GOT3 (cell line): ENCODE measurements around the gene L3MBTL4.
"Not testable (repeated sequence)": the region's sequence is repeated elsewhere in the genome, so short reads cannot be mapped to it uniquely, and the experiment has no call there.

Experiments
- DNase-seq: peaks from one replicate; lab custom pipeline; 2025; ENCODE audit warnings: mixed read lengths; lab: John Stamatoyannopoulos, UW

The L3MBTL4 gene

GRCh38 chr18:6185782-6186181 lies 228.9 kb downstream of the L3MBTL4 start:
- not testable (repeated sequence) for DNase-seq

GRCh38 chr18:6174983-6175745 lies 239.5 kb downstream of the L3MBTL4 start:
- no peak for DNase-seq

- DNase-seq: no peak
Observed at GRCh38 chr18:6170604-6171003, 244.1 kb downstream of the L3MBTL4 start.

GRCh38 chr18:6161549-6161948 lies 253.2 kb downstream of the L3MBTL4 start:
- no peak for DNase-seq

- no peak for DNase-seq
Observed at GRCh38 chr18:6159426-6159825, 255.3 kb downstream of the L3MBTL4 start.

DNA sequence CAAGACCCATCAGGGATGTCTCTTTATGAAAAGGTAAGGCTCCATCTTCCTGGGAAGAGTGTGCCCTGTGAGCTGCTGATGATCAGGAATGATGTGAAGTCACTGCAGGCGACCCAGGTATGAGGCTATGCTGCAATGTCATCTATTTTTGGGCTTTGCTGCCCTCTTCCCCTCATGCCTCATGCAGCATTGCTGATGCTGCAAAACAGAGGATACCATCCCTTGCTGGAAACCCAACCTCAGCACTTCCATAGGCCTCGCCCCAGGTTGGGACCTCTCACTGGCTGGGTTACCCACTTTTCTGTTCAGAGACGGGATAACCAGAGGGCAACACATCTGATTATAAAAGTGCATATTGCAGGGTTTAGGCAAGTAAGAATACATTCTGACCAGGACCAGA lies 255.8 kb downstream of the L3MBTL4 start:
- no peak for DNase-seq

DNA sequence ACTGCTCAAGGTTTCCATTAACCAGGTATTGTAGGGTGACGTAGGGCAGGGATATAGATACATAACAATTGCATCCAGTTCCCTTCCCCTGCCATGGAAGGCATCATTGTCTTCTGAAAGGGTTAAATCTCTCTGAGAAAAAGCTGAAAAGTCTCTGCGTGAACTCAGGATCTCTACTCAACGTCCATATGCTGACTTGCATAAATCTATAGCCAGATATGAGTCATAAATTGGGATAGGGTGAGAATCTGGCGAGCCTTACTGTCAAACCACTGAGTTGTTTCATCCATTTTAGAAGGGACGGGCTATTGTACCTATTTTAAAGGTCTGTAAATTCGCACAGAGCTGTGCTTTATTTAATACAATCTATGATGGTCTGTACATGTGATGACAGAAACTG lies 258.3 kb downstream of the L3MBTL4 start:
- no peak for DNase-seq

- DNase-seq: no peak
Observed at GRCh38 chr18:6155707-6156106, 259.0 kb downstream of the L3MBTL4 start.

- DNase-seq: no peak
Observed at GRCh38 chr18:6150430-6150829, 264.3 kb downstream of the L3MBTL4 start.

GRCh38 chr18:6146307-6146661 lies 268.4 kb downstream of the L3MBTL4 start:
- no peak for DNase-seq

DNA sequence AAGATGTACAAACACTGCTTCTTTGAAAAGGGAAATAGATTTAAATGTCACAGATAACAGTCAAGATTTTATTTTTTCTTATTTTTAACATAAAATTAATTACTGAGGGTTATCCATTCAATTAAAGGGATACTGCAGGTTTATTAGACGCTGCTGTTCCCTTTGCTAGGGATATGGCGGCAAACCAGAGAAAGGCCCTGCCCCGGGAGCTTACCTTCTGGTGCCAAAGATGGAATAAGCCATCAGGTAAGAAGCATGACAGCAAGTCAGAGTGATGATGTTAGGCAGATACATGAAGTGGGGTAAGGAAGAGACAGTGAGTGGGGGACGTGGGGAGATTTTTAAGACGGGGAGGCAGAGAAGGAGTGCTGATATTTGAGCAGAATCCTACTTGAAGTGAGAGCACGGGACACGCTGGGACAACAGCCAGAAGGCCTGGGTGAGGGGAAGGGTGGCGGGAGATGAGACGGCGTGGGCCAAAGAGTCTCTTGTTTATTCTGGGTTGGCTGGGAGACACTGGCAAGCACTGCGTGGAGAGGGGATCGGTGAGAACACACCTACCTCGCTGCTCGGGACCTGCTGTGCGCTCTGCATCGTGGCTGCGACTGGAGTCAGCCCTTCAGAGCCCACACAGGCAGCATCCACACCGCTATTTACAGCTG lies 268.9 kb downstream of the L3MBTL4 start:
- DNase-seq: no peak

DNA sequence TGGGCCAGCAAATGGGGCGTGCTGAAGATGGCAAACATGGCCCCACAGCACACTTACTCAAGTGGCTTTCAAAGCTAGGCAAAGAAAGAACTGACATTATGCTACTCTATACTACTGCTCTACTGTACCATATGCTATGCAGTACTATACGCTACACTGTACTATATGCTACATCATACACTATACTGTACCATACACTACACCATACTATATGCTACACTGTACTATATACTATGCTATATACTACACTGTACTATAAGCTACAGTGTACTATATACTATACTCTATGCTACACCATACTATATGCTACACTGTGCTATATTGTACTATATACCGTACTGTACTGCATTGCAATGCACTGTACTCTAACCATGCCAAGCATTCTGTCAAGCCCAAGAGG lies 275.7 kb downstream of the L3MBTL4 start:
- DNase-seq: no peak

DNA sequence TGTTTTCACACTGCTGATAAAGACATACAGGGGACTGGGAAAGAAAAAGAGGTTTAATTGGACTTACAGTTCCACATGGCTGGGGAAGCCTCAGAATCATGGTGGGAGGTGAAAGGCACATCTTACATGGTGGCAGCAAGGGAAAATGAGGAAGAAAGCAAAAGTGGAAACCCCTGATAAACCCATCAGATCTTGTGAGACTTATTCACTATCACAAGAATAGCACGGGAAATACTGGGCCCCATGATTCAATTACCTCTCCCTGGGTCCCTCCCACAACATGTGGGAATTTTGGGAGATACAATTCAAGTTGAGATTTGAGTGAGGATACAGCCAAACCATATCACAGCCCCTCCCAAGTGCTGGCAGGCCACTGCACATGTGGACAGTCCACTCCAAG lies 278.8 kb downstream of the L3MBTL4 start:
- DNase-seq: not testable (repeated sequence)

GRCh38 chr18:6135029-6135428 lies 279.7 kb downstream of the L3MBTL4 start:
- not testable (repeated sequence) for DNase-seq

DNA sequence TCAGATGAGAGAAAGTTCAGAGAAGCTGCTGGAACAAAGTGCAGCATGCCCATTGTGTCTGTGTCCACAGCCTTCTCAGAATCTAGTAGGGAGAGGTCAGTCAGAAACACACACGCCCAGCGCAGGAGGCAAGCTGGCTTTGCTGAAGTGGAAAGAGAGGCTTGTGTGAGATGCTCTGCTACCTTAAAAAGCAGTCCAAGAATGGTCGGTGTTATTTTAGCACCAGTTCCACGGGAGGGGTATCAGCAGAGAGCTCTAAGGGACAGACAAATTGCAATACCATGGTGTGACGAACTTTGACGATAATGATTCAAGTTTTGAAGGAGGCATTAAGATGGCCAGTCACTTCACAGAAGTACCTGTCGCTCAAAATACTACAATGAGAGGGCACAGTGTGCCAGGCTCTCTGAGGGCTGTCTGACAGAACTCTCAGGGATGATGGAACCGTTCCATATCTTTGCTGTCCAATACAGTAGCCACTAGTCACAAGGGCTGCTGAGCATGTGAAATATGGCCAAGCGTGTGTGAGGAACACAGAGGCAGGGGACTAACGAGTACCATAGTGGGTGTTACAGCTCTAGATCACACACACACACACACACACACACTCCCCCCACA lies 281.9 kb downstream of the L3MBTL4 start:
- DNase-seq: no peak

DNA sequence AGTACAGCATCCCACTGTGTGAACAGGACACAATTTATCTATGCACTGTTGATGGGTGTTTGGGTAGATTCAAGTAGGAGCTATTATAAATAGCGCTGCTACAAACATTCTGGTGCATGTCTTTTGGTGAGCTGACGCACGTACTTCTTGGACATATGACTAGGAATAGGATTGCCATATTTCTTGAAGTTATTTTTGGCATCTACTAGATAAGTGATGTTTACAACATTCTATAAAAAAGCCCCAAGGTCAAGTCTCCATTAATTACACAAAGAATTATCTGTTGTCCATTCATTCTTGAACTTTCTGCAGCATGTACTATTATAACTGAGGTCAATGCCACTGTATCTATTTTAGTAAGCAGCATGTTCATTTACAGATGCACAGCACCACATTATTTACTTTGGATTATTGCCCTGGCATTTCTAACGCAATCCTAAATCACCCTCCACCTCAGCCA lies 293.9 kb downstream of the L3MBTL4 start:
- DNase-seq: no peak

DNA sequence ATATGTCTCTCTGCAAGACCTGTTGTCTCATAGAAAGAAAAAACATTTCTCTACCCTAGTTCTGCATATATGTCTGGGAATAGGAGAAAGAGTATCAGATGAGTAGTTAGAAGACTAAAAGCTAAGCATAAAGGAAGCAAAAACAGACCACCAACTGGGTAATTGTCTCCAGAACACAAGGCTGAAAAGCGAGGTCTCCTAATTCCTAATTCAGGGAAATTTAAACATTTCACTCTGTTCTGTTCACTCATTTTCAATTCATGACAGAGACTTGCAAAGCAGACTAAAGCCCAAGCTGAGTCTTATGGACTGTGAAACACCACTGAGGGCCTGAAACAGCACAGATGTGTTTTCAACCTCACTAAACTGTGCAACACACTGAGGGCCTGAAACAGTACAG lies 294.9 kb downstream of the L3MBTL4 start:
- DNase-seq: no peak

- DNase-seq: no peak
Observed at GRCh38 chr18:6118080-6118479, 296.6 kb downstream of the L3MBTL4 start.

DNA sequence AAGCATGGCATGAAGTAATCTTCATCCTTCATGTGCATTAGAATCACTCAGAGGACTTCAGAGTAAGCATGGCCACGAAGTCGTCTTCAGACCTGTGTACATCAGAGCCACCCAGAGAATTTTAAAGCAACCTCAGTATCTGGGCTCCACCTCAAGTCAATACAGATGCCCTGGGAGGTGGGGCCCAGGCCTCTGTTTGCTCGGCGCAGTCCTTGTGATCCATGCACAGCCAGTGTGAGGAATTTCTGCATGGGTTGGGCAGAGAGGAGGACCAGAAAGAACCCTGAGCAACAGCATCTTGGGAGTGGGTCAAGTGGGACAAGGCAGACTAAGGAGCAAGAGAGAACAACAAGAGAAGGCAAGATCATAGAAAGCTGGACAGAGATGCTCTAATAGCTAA lies 299.0 kb downstream of the L3MBTL4 start:
- no peak for DNase-seq

- DNase-seq: no peak
Observed at GRCh38 chr18:6113650-6114049, 301.1 kb downstream of the L3MBTL4 start.

GRCh38 chr18:6111726-6112125 lies 303.0 kb downstream of the L3MBTL4 start:
- no peak for DNase-seq

GRCh38 chr18:6109743-6110142 lies 305.0 kb downstream of the L3MBTL4 start:
- DNase-seq: no peak

DNA sequence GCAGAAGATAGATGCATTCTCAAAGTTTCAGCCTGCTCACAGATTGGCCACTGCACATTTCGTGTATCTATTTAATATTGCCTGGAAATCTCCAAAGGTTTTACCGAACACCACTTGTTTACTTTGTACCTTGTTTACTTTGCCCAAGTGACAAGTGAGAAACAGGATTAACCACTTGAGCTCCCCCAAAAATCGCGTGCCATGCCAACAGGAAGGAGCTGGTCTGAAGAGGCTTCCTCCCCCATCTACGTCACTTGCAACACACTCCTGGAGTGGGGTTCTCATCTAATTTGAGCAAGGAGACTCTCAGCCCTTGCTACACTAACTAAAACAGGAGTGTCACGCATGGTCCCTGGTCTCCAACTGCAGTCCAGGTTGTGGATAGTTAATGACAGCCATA lies 306.9 kb downstream of the L3MBTL4 start:
- no peak for DNase-seq
